DND-41 (cell line): ENCODE results near the gene DEFB129.

Experiments used
- EZH2 ChIP-seq: IDR thresholded peaks from 3 replicates; pipeline ENCODE4 v1.6.1; 2012; ENCODE audit warnings: borderline replicate concordance, low read depth, mild to moderate bottlenecking, moderate library complexity, low read length, inconsistent platforms; ENCODE audit not compliant: severe bottlenecking
- TF ChIP-seq, protein P1 (sequence below): IDR thresholded peaks from 2 replicates; pipeline ENCODE4 v1.5.1; 2012; ENCODE audit warnings: borderline replicate concordance, low read length, moderate library complexity, mild to moderate bottlenecking; ENCODE audit not compliant: poor library complexity, severe bottlenecking; ENCODE audit errors: extremely low read depth

GRCh38 chr20:251354-251753 is 24.3 kb downstream of the DEFB129 start:
- TF ChIP-seq, protein P1, sequence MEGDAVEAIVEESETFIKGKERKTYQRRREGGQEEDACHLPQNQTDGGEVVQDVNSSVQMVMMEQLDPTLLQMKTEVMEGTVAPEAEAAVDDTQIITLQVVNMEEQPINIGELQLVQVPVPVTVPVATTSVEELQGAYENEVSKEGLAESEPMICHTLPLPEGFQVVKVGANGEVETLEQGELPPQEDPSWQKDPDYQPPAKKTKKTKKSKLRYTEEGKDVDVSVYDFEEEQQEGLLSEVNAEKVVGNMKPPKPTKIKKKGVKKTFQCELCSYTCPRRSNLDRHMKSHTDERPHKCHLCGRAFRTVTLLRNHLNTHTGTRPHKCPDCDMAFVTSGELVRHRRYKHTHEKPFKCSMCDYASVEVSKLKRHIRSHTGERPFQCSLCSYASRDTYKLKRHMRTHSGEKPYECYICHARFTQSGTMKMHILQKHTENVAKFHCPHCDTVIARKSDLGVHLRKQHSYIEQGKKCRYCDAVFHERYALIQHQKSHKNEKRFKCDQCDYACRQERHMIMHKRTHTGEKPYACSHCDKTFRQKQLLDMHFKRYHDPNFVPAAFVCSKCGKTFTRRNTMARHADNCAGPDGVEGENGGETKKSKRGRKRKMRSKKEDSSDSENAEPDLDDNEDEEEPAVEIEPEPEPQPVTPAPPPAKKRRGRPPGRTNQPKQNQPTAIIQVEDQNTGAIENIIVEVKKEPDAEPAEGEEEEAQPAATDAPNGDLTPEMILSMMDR = no peak
- TF ChIP-seq EZH2 = no peak
